ENCODE data around the gene PARD3B.

- TF ChIP-seq POLR2A (IDR thresholded peaks at IDR 0.05): no peak
- no peak for TF ChIP-seq CTCF (IDR thresholded peaks at IDR 0.05)
These were observed 1069.7 kb downstream of the PARD3B start for GRCh38 chr2:205614965-205615364.
